H1 (cell line): ENCODE data around the gene ARFGAP3. TPM values are rescaled to one million over a fixed set of nuclear protein-coding genes. Genes with fewer than 3 reads are reported as not detected.

ENCODE experiments used
- CTCF ChIA-PET: fragments of 300-600 bp; sonication (Branson Sonifier 250); formaldehyde crosslinking; loops from one replicate; lab custom pipeline; 2021; ENCODE audit not compliant: partially characterized antibody; lab: Charles Lee
- POLR2A ChIA-PET: fragments of 300-600 bp; sonication (Branson Sonifier 250); formaldehyde crosslinking; loops from one replicate; lab custom pipeline; 2021; ENCODE audit warnings: inconsistent platforms; ENCODE audit not compliant: partially characterized antibody; lab: Charles Lee
- DNase-seq, 2 experiments: peaks; one replicate each; pipeline versions ENCODE4 v3.0.0 to v3.0.0-alpha.2; 2010 to 2022; ENCODE audit warnings: low spot score in 2 of 2, low read depth in 1 of 2, mixed read lengths in 1 of 2
- FAIRE-seq: peaks from 2 replicates; lab custom pipeline; 2011; peaks lifted over from hg19 to GRCh38; lab: Jason Lieb, UNC
- H2AFZ ChIP-seq: 2 replicates; pipeline ENCODE4 v1.8.1; 2012; ENCODE audit warnings: low read length, inconsistent platforms
- H2AK5ac ChIP-seq: 2 replicates; pipeline ENCODE4 v1.6.1; 2013; ENCODE audit warnings: low read depth, low read length
- H2BK120ac ChIP-seq: replicated peaks from 2 replicates; pipeline ENCODE3; 2013; ENCODE audit warnings: low read depth, low read length, inconsistent platforms
- H2BK12ac ChIP-seq: 2 replicates; pipeline ENCODE4 v1.6.1; 2013; ENCODE audit warnings: low read depth, low read length
- H2BK15ac ChIP-seq: 2 replicates; pipeline ENCODE4 v1.6.1; 2013; ENCODE audit warnings: low read length
- H2BK20ac ChIP-seq: 2 replicates; pipeline ENCODE4 v1.6.1; 2013; ENCODE audit warnings: low read length
- H2BK5ac ChIP-seq: 2 replicates; pipeline ENCODE4 v1.6.1; 2013; ENCODE audit warnings: low read depth, low read length
- H3K14ac ChIP-seq: 2 replicates; pipeline ENCODE4 v1.6.1; 2013; ENCODE audit warnings: inconsistent platforms; ENCODE audit not compliant: insufficient read length
- H3K18ac ChIP-seq: 2 replicates; pipeline ENCODE4 v1.6.1; 2013; ENCODE audit warnings: low read length; ENCODE audit errors: extremely low read depth
- H3K23ac ChIP-seq: 2 replicates; pipeline ENCODE4 v1.6.1; 2013; ENCODE audit warnings: inconsistent platforms; ENCODE audit not compliant: insufficient read length
- H3K23me2 ChIP-seq: 2 replicates; pipeline ENCODE4 v1.6.1; 2013; ENCODE audit warnings: low read depth, low read length
- H3K27ac ChIP-seq: 2 replicates; pipeline ENCODE4 v1.6.1; 2011; ENCODE audit warnings: low read depth, low read length, inconsistent platforms
- H3K27me3 ChIP-seq, 4 experiments: replicated peaks in 1 of 4; 1 replicate in 1 of 4; 2 replicates in 3 of 4; pipeline versions ENCODE4 v1.6.1 to v1.8.1; 2011 to 2013; ENCODE audit warnings: low read length in 3 of 4, mild to moderate bottlenecking in 3 of 4, inconsistent platforms in 2 of 4, mixed read lengths in 2 of 4, moderate library complexity in 1 of 4; ENCODE audit not compliant: control insufficient read depth in 3 of 4, insufficient read depth in 3 of 4; ENCODE audit errors: extremely low read depth in 1 of 4
- H3K36me3 ChIP-seq, 4 experiments: 2 replicates each; pipeline versions ENCODE4 v1.6.1 to v1.8.1; 2011 to 2013; ENCODE audit warnings: mild to moderate bottlenecking in 4 of 4, low read length in 3 of 4, moderate library complexity in 2 of 4, control low read depth in 1 of 4, inconsistent platforms in 1 of 4; ENCODE audit not compliant: insufficient read depth in 4 of 4, control insufficient read depth in 2 of 4
- H3K4ac ChIP-seq: replicated peaks from 2 replicates; pipeline ENCODE3; 2013; ENCODE audit warnings: low read length, low read depth, mixed read lengths, inconsistent platforms; ENCODE audit not compliant: insufficient read length
- H3K4me1 ChIP-seq, 4 experiments: replicated peaks in 1 of 4; 1 replicate in 1 of 4; 2 replicates in 3 of 4; pipeline versions ENCODE4 v1.6.1 to v1.8.1; 2011 to 2013; ENCODE audit warnings: low read length in 3 of 4, inconsistent platforms in 2 of 4, mixed read lengths in 1 of 4; ENCODE audit not compliant: insufficient read depth in 4 of 4, control insufficient read depth in 3 of 4
- H3K4me2 ChIP-seq, 2 experiments: 2 replicates each; pipeline versions ENCODE4 v1.6.1 to v1.8.1; 2011 to 2013; ENCODE audit warnings: low read depth in 2 of 2, low read length in 2 of 2, control low read depth in 1 of 2, inconsistent platforms in 1 of 2, mild to moderate bottlenecking in 1 of 2; ENCODE audit not compliant: insufficient read depth in 1 of 2
- H3K4me3 ChIP-seq, 4 experiments: fragments of 200-600, 300-600 bp in 1 of 4; sonication (generic), shearing (Covaris generic), sonication (Bioruptor Twin) in 1 of 4; 2 replicates each; pipeline versions ENCODE4 v1.5.1 to v1.8.1; 2011 to 2016; ENCODE audit warnings: low read length in 4 of 4, low read depth in 3 of 4, control low read depth in 2 of 4, inconsistent platforms in 2 of 4, mild to moderate bottlenecking in 2 of 4, mixed read lengths in 1 of 4, moderate library complexity in 1 of 4; ENCODE audit not compliant: insufficient read depth in 2 of 4; ENCODE audit errors: extremely low read depth in 1 of 4
- H3K56ac ChIP-seq: replicated peaks from 2 replicates; pipeline ENCODE3; 2013; ENCODE audit warnings: low read depth, mild to moderate bottlenecking, mixed read lengths, low read length, inconsistent platforms; ENCODE audit not compliant: insufficient read length
- H3K79me1 ChIP-seq: 2 replicates; pipeline ENCODE4 v1.6.1; 2013; ENCODE audit warnings: low read depth, low read length, control low read depth
- H3K79me2 ChIP-seq, 2 experiments: 2 replicates each; pipeline versions ENCODE4 v1.6.1 to v1.8.1; 2012 to 2013; ENCODE audit warnings: low read length in 2 of 2, mild to moderate bottlenecking in 2 of 2, inconsistent platforms in 1 of 2; ENCODE audit not compliant: insufficient read depth in 2 of 2, control insufficient read depth in 1 of 2
- H3K9ac ChIP-seq, 4 experiments: replicated peaks in 1 of 4; 1 replicate in 1 of 4; 2 replicates in 3 of 4; pipeline versions ENCODE4 v1.6.1 to v1.8.1; 2011 to 2013; ENCODE audit warnings: low read depth in 3 of 4, low read length in 3 of 4, control low read depth in 2 of 4, mild to moderate bottlenecking in 2 of 4, moderate library complexity in 2 of 4, inconsistent platforms in 1 of 4; ENCODE audit errors: extremely low read depth in 1 of 4
- H3K9me3 ChIP-seq, 2 experiments: 2 replicates each; pipeline versions ENCODE4 v1.6.1 to v1.8.1; 2012 to 2013; ENCODE audit warnings: mild to moderate bottlenecking in 2 of 2, moderate library complexity in 2 of 2, control low read depth in 1 of 2, inconsistent platforms in 1 of 2, low read depth in 1 of 2, low read length in 1 of 2, mixed read lengths in 1 of 2; ENCODE audit not compliant: insufficient read depth in 2 of 2
- H4K20me1 ChIP-seq, 2 experiments: replicated peaks in 1 of 2; 2 replicates each; pipeline versions ENCODE3 to v1.8.1; 2011 to 2013; ENCODE audit warnings: inconsistent platforms in 2 of 2, low read length in 2 of 2, mild to moderate bottlenecking in 1 of 2; ENCODE audit not compliant: insufficient read depth in 2 of 2, control insufficient read depth in 1 of 2
- H4K5ac ChIP-seq: 2 replicates; pipeline ENCODE4 v1.6.1; 2013; ENCODE audit warnings: low read length, low read depth, mixed read lengths, inconsistent platforms; ENCODE audit not compliant: insufficient read length
- H4K8ac ChIP-seq: 2 replicates; pipeline ENCODE4 v1.8.0; 2013; ENCODE audit warnings: mild to moderate bottlenecking, moderate library complexity, low read length, inconsistent platforms; ENCODE audit not compliant: insufficient read depth; ENCODE audit errors: extremely low read depth
- H4K91ac ChIP-seq: replicated peaks from 2 replicates; pipeline ENCODE3; 2013; ENCODE audit warnings: low read length, mixed read lengths, inconsistent platforms; ENCODE audit not compliant: insufficient read length
- KDM5A ChIP-seq: fragments of 200-600 bp; IDR thresholded peaks from 2 replicates; pipeline ENCODE4 v1.7.1; 2012; ENCODE audit warnings: mild to moderate bottlenecking, low read length, inconsistent platforms, mixed read lengths
- NANOG ChIP-seq: IDR thresholded peaks from 2 replicates; pipeline ENCODE4 v1.6.1; 2011; ENCODE audit warnings: low read length, low read depth, mild to moderate bottlenecking, inconsistent platforms; ENCODE audit not compliant: insufficient read depth, poor library complexity, severe bottlenecking
- NRF1 ChIP-seq: IDR thresholded peaks from 2 replicates; pipeline ENCODE4 v1.6.1; 2011; ENCODE audit warnings: mild to moderate bottlenecking, low read depth, low read length, improper control_type of control experiment
- POLR2AphosphoS5 ChIP-seq: IDR thresholded peaks from 2 replicates; pipeline ENCODE4 v1.6.1; 2011; ENCODE audit warnings: low read depth, low read length
- RXRA ChIP-seq: IDR thresholded peaks from 2 replicates; pipeline ENCODE4 v1.6.1; 2011; ENCODE audit warnings: low read depth, mild to moderate bottlenecking, low read length, moderate library complexity; ENCODE audit not compliant: insufficient read depth
- SP1 ChIP-seq: IDR thresholded peaks from 2 replicates; pipeline ENCODE4 v1.6.1; 2011; ENCODE audit warnings: low read depth, low read length
- SP2 ChIP-seq: IDR thresholded peaks from 2 replicates; pipeline ENCODE4 v1.6.1; 2012; ENCODE audit warnings: mild to moderate bottlenecking, low read length, inconsistent platforms
- TBP ChIP-seq: IDR thresholded peaks from 2 replicates; pipeline ENCODE4 v1.6.1; 2011; ENCODE audit warnings: low read depth, low read length, improper control_type of control experiment
- TCF12 ChIP-seq: IDR thresholded peaks from 2 replicates; pipeline ENCODE4 v1.6.1; 2011; ENCODE audit warnings: low read depth, mild to moderate bottlenecking, low read length
- WGBS, 2 experiments: shearing (Covaris generic) in 1 of 2; methylation state at CpG; one replicate each; pipeline versions ENCODE4 v1.1.6 to v1.1.7; 2013 to 2015; ENCODE audit warnings: low lambda C conversion rate in 2 of 2, mixed read lengths in 2 of 2, inconsistent platforms in 1 of 2, low coverage in 1 of 2, missing lambda C conversion rate in 1 of 2; ENCODE audit not compliant: insufficient replicate concordance in 2 of 2, insufficient coverage in 1 of 2, insufficient read length in 1 of 2; ENCODE audit errors: extremely low coverage in 1 of 2, missing lambda C conversion rate in 1 of 2; 5-methylcytosine and 5-hydroxymethylcytosine counted together
- polyA plus RNA-seq, 7 experiments: library from polyadenylated mRNA; depleted of rRNA in 3 of 7; stranded (reverse) in 5 of 7; unstranded in 2 of 7; fragments of >200 nt in 5 of 7; fragments of 200-250 nt in 2 of 7; gene quantifications; 1 replicate in 5 of 7; 2 replicates in 1 of 7; 4 replicates in 1 of 7; pipeline versions ENCODE4 v1.2.1 to v1.2.3, GENCODE V29; 2011 to 2013; ENCODE audit warnings: missing spikeins in 2 of 7, mixed read lengths in 2 of 7
- total RNA-seq: library from RNA; stranded (reverse); fragmentation: NEBNext Ultra II Directional; extraction: Animal tissue kit (Norgen Biotek cat#: 25700); gene quantifications from 2 replicates; pipeline ENCODE4 v1.2.1, GENCODE V29; 2021

The ARFGAP3 gene
- total and polyA plus RNA-seq, 2 of the 8 experiments (the other 6 are each of a cell fraction or from before 2014, with no cell fraction given): 9.7 to 16.0 TPM

- POLR2A ChIA-PET: interaction anchor here (1.6 kb wide), 1 partner anchor 11 kb away, joined by 3 read pairs; no protein-coding TSS in a partner anchor
- TF ChIP-seq NRF1: no peak
- TF ChIP-seq KDM5A: no peak
- no peak for TF ChIP-seq SP2
- no peak for TF ChIP-seq RXRA
- no peak for TF ChIP-seq TCF12
- TF ChIP-seq TBP: no peak
- TF ChIP-seq POLR2AphosphoS5: no peak
- TF ChIP-seq NANOG: no peak
- TF ChIP-seq SP1: no peak
- TF ChIP-seq, all 59 proteins: peak for 0
- no peak overlapping the region; the same call in 1 of the 2 replicates for H2AFZ ChIP-seq
Measured at GRCh38 chr22:42758931-42759629, 98.0 kb downstream of the ARFGAP3 start.

More at GRCh38 chr22:42758931-42759629, 98.0 kb downstream of the ARFGAP3 start:
- Histone ChIP-seq H2BK12ac (no peak overlapping the region), H3K9me3 (no peaks in the 10 kb centered on the region), H3K27me3 (no peaks in the 10 kb centered on the region; a peak in 1 of 7 replicates), H2BK120ac (no peak overlapping the region), H4K5ac (peak overlapping the region; percentile 26), H3K79me2 (no peaks in the 10 kb centered on the region), H2AK5ac (no peak overlapping the region), H4K8ac (no peak overlapping the region; the same call in 1 of the 2 replicates), H3K4me1 (peaks cover 0 to 11% (median 4%) of the 10 kb centered on the region in 4 experiments; a peak in 5 of 7 replicates), H3K18ac (no peak overlapping the region; the same call in 1 of the 2 replicates), H3K79me1 (no peaks in the 10 kb centered on the region), H3K27ac (no peak overlapping the region; the same call in 1 of the 2 replicates), H3K4me3 (no peak overlapping the region), H3K14ac (no peak overlapping the region), H3K36me3 (no peaks in the 10 kb centered on the region), H2BK15ac (no peak overlapping the region; the same call in 1 of the 2 replicates), H3K56ac (no peak overlapping the region), H3K9ac (peak overlapping the region in 1 of 4 experiments; percentile 6; a peak in 1 of 7 replicates), H4K20me1 (no peaks in the 10 kb centered on the region), H2BK20ac (no peak overlapping the region; the same call in 1 of the 2 replicates), H3K4ac (no peak overlapping the region), H4K91ac (peak overlapping the region; percentile 55), H3K23ac (no peak overlapping the region), H3K4me2 (peak overlapping the region; percentile 7 to 39; a peak in 2 of 4 replicates), H3K23me2 (peaks cover 3% of the 10 kb centered on the region; the same call in 1 of the 2 replicates), H2BK5ac (no peak overlapping the region)
- DNase-seq (no peak), FAIRE-seq (no peak)
- 75% methylated on average over 20 of the region's 23 CpGs; no CpG with 5 or more reads in 1 of the 2 experiments for WGBS, 2 experiments
- CTCF ChIA-PET: interaction anchor here (0.6 to 1.6 kb wide), 6 partner anchors 20 to 219 kb away, joined by 3 to 5 read pairs (median 4); no protein-coding TSS in a partner anchor
